HepG2 (cell line): Measurements from ENCODE around the gene EEIG1. TPM values are rescaled to one million over a fixed set of nuclear protein-coding genes. Genes with fewer than 3 reads are reported as not detected.

Experiments
- CCAR2 ChIP-seq: fragments of 200-400 bp; formaldehyde crosslinking; optimal IDR thresholded peaks from 2 replicates; pipeline ENCODE3; 2018; ENCODE audit warnings: low read depth, mild to moderate bottlenecking, low read length, moderate library complexity
- CHCHD3 ChIP-seq: sonication (generic); formaldehyde crosslinking; IDR thresholded peaks from 2 replicates; pipeline ENCODE4 v1.8.0; 2022; ENCODE audit warnings: mild to moderate bottlenecking, missing genetic modification reagents, moderate library complexity
- CREB1 ChIP-seq, 2 experiments: fragments of 450-650 bp in 1 of 2; IDR thresholded peaks; 2 replicates each; pipeline ENCODE4 v1.6.1; 2016 to 2017; ENCODE audit warnings: control low read depth in 1 of 2, mild to moderate bottlenecking in 1 of 2, missing compliant biosample characterization in 1 of 2, missing genetic modification characterization in 1 of 2
- DPF2 ChIP-seq: sonication (generic); formaldehyde crosslinking; IDR thresholded peaks from 2 replicates; pipeline ENCODE4 v1.4.0; 2020; ENCODE audit warnings: mild to moderate bottlenecking, low read depth, missing genetic modification reagents, borderline replicate concordance
- IRX3 ChIP-seq: sonication (generic); formaldehyde crosslinking; IDR thresholded peaks from 2 replicates; pipeline ENCODE4 v1.8.1; 2023; ENCODE audit warnings: mild to moderate bottlenecking, low read depth, missing genetic modification reagents, borderline replicate concordance
- ISX ChIP-seq: sonication (generic); formaldehyde crosslinking; conservative IDR thresholded peaks from 2 replicates; pipeline ENCODE4 v1.5.0; 2020; ENCODE audit warnings: missing genetic modification reagents
- MAX ChIP-seq: IDR thresholded peaks from 2 replicates; pipeline ENCODE4 v1.6.1; 2012; ENCODE audit warnings: inconsistent platforms
- PAF1 ChIP-seq: IDR thresholded peaks from 2 replicates; pipeline ENCODE4 v1.6.1; 2016; ENCODE audit warnings: missing genetic modification reagents, missing compliant biosample characterization
- PHB2 ChIP-seq: fragments of 450-650 bp; IDR thresholded peaks from 2 replicates; pipeline ENCODE4 v1.6.1; 2018; ENCODE audit not compliant: partially characterized antibody
- RAD21 ChIP-seq: fragments of 450-650 bp; formaldehyde crosslinking; IDR thresholded peaks from 2 replicates; pipeline ENCODE4 v1.5.0; 2020; ENCODE audit warnings: mild to moderate bottlenecking
- SNAPC4 ChIP-seq: sonication (generic); formaldehyde crosslinking; IDR thresholded peaks from 2 replicates; pipeline ENCODE4 v1.4.0; 2020; ENCODE audit warnings: mild to moderate bottlenecking, missing genetic modification reagents
- SOX13 ChIP-seq, 3 experiments: fragments of 450-650 bp in 1 of 3; sonication (generic) in 1 of 3; formaldehyde crosslinking in 1 of 3; IDR thresholded peaks in 2 of 3; conservative IDR thresholded peaks in 1 of 3; 2 replicates each; pipeline versions ENCODE4 v1.5.0 to v1.6.1; 2016 to 2020; ENCODE audit warnings: antibody characterized with exemption in 1 of 3, mild to moderate bottlenecking in 1 of 3, missing compliant biosample characterization in 1 of 3, missing genetic modification reagents in 1 of 3, moderate library complexity in 1 of 3
- SOX5 ChIP-seq: IDR thresholded peaks from 2 replicates; pipeline ENCODE4 v1.6.1; 2016; ENCODE audit warnings: borderline replicate concordance
- SRSF1 ChIP-seq: fragments of 200-400 bp; formaldehyde crosslinking; optimal IDR thresholded peaks from 2 replicates; pipeline ENCODE3; 2017; ENCODE audit warnings: mild to moderate bottlenecking, low read depth, low read length, moderate library complexity
- ZNF337 ChIP-seq: sonication (generic); formaldehyde crosslinking; IDR thresholded peaks from 2 replicates; pipeline ENCODE4 v1.5.1; 2020; ENCODE audit warnings: missing genetic modification reagents, low read depth, mild to moderate bottlenecking, borderline replicate concordance
- ZNF839 ChIP-seq: sonication (generic); formaldehyde crosslinking; IDR thresholded peaks from 2 replicates; pipeline ENCODE4 v1.4.0; 2020; ENCODE audit warnings: missing genetic modification reagents, mild to moderate bottlenecking, borderline replicate concordance
- ZNF891 ChIP-seq: sonication (generic); formaldehyde crosslinking; IDR thresholded peaks from 2 replicates; pipeline ENCODE4 v1.5.0; 2020; ENCODE audit warnings: mild to moderate bottlenecking, missing genetic modification reagents
- polyA plus RNA-seq, 8 experiments: library from polyadenylated mRNA; depleted of rRNA in 3 of 8; stranded (reverse) in 7 of 8; unstranded in 1 of 8; fragments of >200 nt; fragmentation: Illumina TruSeq in 4 of 8; extraction: Trizol in 4 of 8; gene quantifications; 2 replicates each; pipeline versions ENCODE4 v1.2.1 to v1.2.3, GENCODE V29; 2011 to 2016; ENCODE audit warnings: low read depth in 4 of 8, missing spikeins in 1 of 8, mixed read lengths in 1 of 8; ENCODE audit not compliant: insufficient read depth in 1 of 8
- total RNA-seq, 5 experiments: library from RNA; depleted of rRNA; stranded (reverse); fragments of >200 nt; fragmentation: Illumina TruSeq; extraction: Trizol; gene quantifications; 2 replicates each; pipeline ENCODE4 v1.2.3, GENCODE V29; 2016; ENCODE audit warnings: low read depth in 1 of 5
- TF ChIP-seq, protein P1 (sequence below): sonication (generic); formaldehyde crosslinking; IDR thresholded peaks from 2 replicates; pipeline ENCODE4 v1.8.1; 2023; ENCODE audit warnings: mild to moderate bottlenecking, missing genetic modification reagents
- TF ChIP-seq, protein P2 (sequence below): sonication (generic); formaldehyde crosslinking; IDR thresholded peaks from 2 replicates; pipeline ENCODE4 v1.8.0; 2022; ENCODE audit warnings: mild to moderate bottlenecking, missing genetic modification reagents; ENCODE audit not compliant: insufficient replicate concordance

EEIG1 gene
- total and polyA plus RNA-seq, 2 of the 13 experiments (the other 11 are each of a cell fraction or from before 2014, with no cell fraction given) = 16.6 to 25.2 TPM

DNA sequence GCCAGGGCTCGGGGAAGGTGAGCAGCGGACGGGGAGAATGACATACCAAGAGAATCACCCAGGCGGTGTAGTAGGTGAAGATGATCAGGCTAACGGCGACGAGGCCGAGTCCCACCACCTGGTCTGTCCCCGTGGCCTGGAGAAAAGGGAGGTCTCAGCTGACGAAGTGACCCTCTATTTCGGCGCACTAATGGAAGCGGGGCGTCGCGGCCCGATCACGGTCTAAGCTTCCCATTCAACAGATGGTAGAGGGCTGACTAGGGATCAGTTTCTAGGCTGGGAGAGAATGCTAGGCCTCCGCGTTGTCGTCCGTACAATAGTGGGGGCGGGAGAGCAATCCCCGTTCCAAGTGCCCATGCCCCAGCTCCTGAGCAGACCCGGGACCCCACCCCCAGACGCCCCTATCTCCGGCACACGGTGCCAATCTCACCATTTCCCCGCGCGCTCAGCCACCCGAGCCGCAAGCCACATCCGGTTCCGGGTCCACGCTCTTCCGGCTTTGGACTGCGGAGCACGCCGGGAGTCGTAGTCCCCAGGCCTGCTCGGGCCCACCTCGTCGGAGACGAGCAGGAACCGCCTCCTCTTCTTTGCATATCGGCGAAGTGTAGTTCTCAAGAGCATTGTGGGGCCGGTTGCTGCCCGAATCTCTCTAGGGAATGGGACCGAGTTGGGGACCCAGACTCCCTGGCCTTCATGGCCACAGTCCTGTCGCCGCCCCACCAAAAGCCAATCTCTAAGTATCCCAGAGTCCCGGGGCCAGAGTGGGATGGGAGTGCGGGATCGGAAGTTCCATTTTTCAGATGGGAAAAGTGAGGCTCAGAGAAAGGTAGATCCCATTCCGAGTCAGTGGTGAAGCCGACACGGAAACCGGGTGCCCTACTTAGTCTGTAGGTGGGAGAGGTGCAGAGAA is 43.1 kb downstream of the EEIG1 start, which contains the start of gene DPM2 (continued):
- TF ChIP-seq, protein P1, sequence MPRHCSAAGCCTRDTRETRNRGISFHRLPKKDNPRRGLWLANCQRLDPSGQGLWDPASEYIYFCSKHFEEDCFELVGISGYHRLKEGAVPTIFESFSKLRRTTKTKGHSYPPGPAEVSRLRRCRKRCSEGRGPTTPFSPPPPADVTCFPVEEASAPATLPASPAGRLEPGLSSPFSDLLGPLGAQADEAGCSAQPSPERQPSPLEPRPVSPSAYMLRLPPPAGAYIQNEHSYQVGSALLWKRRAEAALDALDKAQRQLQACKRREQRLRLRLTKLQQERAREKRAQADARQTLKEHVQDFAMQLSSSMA (CRISPR knock-in tag) = peak; percentile 78; the same call in 1 of the 2 replicates
- TF ChIP-seq PHB2 = no peak
- 0 out of 2 replicates have a peak, but pooled peaks have one; percentile 73 for TF ChIP-seq SNAPC4 (CRISPR knock-in tag)
- TF ChIP-seq ZNF839 (CRISPR knock-in tag) = no peak
- no peak for TF ChIP-seq DPF2 (CRISPR knock-in tag)
- peak; percentile 23; the same call in 1 of the 2 replicates for TF ChIP-seq SOX5 (CRISPR knock-in tag)
- peak; percentile 90 for TF ChIP-seq SRSF1
- TF ChIP-seq IRX3 (CRISPR knock-in tag) = no peak
- TF ChIP-seq RAD21 = 0 out of 2 replicates have a peak, but pooled peaks have one; percentile 13
- TF ChIP-seq ZNF337 = peak; percentile 36; the same call in 1 of the 2 replicates
- TF ChIP-seq, protein P2, sequence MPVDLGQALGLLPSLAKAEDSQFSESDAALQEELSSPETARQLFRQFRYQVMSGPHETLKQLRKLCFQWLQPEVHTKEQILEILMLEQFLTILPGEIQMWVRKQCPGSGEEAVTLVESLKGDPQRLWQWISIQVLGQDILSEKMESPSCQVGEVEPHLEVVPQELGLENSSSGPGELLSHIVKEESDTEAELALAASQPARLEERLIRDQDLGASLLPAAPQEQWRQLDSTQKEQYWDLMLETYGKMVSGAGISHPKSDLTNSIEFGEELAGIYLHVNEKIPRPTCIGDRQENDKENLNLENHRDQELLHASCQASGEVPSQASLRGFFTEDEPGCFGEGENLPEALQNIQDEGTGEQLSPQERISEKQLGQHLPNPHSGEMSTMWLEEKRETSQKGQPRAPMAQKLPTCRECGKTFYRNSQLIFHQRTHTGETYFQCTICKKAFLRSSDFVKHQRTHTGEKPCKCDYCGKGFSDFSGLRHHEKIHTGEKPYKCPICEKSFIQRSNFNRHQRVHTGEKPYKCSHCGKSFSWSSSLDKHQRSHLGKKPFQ (CRISPR knock-in tag) = no peak
- peak; percentile 71; the same call in 1 of the 2 replicates for TF ChIP-seq ZNF891 (CRISPR knock-in tag)
- TF ChIP-seq CREB1 (IDR thresholded peaks at IDR 0.05) = no peak
- peak; percentile 91; the same call in 1 of the 2 replicates for TF ChIP-seq CREB1 (CRISPR knock-in tag; IDR thresholded peaks at IDR 0.05)
- TF ChIP-seq CCAR2 = no peak
- TF ChIP-seq CHCHD3 (CRISPR knock-in tag) = peak; percentile 26; the same call in 1 of the 2 replicates
- no peak for TF ChIP-seq SOX13 (IDR thresholded peaks at IDR 0.05)
- TF ChIP-seq SOX13 (CRISPR knock-in tag; conservative IDR thresholded peaks at IDR 0.05 in 1 of 2, IDR thresholded peaks at IDR 0.05 in 1 of 2) = 0 out of 4 replicates have a peak, but pooled peaks of 1 of the 2 experiments have one; percentile 10
- 0 out of 2 replicates have a peak, but pooled peaks have one; percentile 28 for TF ChIP-seq ISX
- peak; percentile 23; the same call in 1 of the 2 replicates for TF ChIP-seq PAF1 (CRISPR knock-in tag)
- TF ChIP-seq MAX = peak; percentile 86
